Left renal pelvis (tissue), 4 donors: ENCODE results near the gene HS6ST2. TPM values are rescaled to one million over a fixed set of nuclear protein-coding genes. Genes with fewer than 3 reads are reported as not detected.

Source experiments
- DNase-seq, 4 donors: peaks; one replicate each; pipeline ENCODE4 v3.0.0-alpha.2; 2013; ENCODE audit warnings: low read depth in 4 of 4, low spot score in 3 of 4
- polyA plus RNA-seq, 4 donors: library from polyadenylated mRNA; unstranded; fragments of 120-200 nt; gene quantifications; one replicate each; pipeline ENCODE4 v1.2.1, GENCODE V29; 2013; ENCODE audit not compliant: insufficient read length in 4 of 4

The HS6ST2 gene
- polyA plus RNA-seq, 4 donors, result 21.6 to 40.2 (median 27.2) TPM

GRCh38 chrX:132584936-132585335 lies 373.5 kb downstream of the HS6ST2 start:
- DNase-seq, result no peak

GRCh38 chrX:132576939-132577338 lies 381.5 kb downstream of the HS6ST2 start:
- DNase-seq, result no peak

Other genes starting within 250 kb of the HS6ST2 start
- gene USP26, start 138.5 kb upstream of the HS6ST2 start, polyA plus RNA-seq, result not detected